Measurements from ENCODE around the gene PLEKHA1.

DNA sequence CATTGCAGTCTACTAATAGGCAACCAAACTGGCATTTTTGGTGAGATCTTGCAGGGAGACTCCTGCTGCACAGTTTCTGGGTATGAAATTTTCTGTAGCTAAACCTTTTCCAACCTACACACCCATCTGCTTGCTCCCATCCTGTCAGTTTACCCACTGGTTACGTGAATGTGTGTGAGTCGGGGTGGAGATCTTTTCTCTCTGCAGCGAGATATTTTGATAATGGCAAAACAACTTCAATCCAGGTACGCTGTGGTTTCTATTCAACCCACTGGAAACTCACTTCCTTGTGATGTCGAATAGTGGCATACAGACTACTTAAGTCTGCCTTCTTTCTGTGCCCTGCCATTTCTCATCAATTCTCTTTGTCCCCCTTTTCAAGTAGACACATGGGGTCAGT, 4.5 kb downstream of the PLEKHA1 start:
- TF ChIP-seq EGR1 (IDR thresholded peaks at IDR 0.05; ENCODE audit: low read depth in 2 of 2), result no peak
- TF ChIP-seq, protein P1, sequence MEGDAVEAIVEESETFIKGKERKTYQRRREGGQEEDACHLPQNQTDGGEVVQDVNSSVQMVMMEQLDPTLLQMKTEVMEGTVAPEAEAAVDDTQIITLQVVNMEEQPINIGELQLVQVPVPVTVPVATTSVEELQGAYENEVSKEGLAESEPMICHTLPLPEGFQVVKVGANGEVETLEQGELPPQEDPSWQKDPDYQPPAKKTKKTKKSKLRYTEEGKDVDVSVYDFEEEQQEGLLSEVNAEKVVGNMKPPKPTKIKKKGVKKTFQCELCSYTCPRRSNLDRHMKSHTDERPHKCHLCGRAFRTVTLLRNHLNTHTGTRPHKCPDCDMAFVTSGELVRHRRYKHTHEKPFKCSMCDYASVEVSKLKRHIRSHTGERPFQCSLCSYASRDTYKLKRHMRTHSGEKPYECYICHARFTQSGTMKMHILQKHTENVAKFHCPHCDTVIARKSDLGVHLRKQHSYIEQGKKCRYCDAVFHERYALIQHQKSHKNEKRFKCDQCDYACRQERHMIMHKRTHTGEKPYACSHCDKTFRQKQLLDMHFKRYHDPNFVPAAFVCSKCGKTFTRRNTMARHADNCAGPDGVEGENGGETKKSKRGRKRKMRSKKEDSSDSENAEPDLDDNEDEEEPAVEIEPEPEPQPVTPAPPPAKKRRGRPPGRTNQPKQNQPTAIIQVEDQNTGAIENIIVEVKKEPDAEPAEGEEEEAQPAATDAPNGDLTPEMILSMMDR (IDR thresholded peaks at IDR 0.05; ENCODE audit: low read depth, low read length, missing input control), result no peak
- TF ChIP-seq SP1 (IDR thresholded peaks at IDR 0.05), result no peak
- TF ChIP-seq RXRA (IDR thresholded peaks at IDR 0.05), result no peak
- TF ChIP-seq, protein P2, sequence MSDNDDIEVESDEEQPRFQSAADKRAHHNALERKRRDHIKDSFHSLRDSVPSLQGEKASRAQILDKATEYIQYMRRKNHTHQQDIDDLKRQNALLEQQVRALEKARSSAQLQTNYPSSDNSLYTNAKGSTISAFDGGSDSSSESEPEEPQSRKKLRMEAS (IDR thresholded peaks at IDR 0.05), result no peak
- TF ChIP-seq, protein P3, sequence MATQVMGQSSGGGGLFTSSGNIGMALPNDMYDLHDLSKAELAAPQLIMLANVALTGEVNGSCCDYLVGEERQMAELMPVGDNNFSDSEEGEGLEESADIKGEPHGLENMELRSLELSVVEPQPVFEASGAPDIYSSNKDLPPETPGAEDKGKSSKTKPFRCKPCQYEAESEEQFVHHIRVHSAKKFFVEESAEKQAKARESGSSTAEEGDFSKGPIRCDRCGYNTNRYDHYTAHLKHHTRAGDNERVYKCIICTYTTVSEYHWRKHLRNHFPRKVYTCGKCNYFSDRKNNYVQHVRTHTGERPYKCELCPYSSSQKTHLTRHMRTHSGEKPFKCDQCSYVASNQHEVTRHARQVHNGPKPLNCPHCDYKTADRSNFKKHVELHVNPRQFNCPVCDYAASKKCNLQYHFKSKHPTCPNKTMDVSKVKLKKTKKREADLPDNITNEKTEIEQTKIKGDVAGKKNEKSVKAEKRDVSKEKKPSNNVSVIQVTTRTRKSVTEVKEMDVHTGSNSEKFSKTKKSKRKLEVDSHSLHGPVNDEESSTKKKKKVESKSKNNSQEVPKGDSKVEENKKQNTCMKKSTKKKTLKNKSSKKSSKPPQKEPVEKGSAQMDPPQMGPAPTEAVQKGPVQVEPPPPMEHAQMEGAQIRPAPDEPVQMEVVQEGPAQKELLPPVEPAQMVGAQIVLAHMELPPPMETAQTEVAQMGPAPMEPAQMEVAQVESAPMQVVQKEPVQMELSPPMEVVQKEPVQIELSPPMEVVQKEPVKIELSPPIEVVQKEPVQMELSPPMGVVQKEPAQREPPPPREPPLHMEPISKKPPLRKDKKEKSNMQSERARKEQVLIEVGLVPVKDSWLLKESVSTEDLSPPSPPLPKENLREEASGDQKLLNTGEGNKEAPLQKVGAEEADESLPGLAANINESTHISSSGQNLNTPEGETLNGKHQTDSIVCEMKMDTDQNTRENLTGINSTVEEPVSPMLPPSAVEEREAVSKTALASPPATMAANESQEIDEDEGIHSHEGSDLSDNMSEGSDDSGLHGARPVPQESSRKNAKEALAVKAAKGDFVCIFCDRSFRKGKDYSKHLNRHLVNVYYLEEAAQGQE (IDR thresholded peaks at IDR 0.05), result no peak
- TF ChIP-seq TAF1 (conservative IDR thresholded peaks at IDR 0.05), result no peak

Measured in liver (tissue), 3 donors.